Fibroblast of lung (primary cell): ENCODE measurements around the gene GRHL3.

ENCODE experiments used
- EZH2 ChIP-seq: IDR thresholded peaks from 2 replicates; pipeline ENCODE4 v1.5.1; 2012; ENCODE audit warnings: low read length, control low read depth, mild to moderate bottlenecking; ENCODE audit errors: missing control alignments
- TF ChIP-seq, protein P1 (sequence below), 2 donors: IDR thresholded peaks in 1 of 2; conservative IDR thresholded peaks in 1 of 2; 1 replicate in 1 of 2; 2 replicates in 1 of 2; pipeline ENCODE4 v1.5.1; 2011 to 2012; ENCODE audit warnings: low read length in 2 of 2, control low read depth in 1 of 2, inconsistent platforms in 1 of 2, low read depth in 1 of 2, mild to moderate bottlenecking in 1 of 2

DNA sequence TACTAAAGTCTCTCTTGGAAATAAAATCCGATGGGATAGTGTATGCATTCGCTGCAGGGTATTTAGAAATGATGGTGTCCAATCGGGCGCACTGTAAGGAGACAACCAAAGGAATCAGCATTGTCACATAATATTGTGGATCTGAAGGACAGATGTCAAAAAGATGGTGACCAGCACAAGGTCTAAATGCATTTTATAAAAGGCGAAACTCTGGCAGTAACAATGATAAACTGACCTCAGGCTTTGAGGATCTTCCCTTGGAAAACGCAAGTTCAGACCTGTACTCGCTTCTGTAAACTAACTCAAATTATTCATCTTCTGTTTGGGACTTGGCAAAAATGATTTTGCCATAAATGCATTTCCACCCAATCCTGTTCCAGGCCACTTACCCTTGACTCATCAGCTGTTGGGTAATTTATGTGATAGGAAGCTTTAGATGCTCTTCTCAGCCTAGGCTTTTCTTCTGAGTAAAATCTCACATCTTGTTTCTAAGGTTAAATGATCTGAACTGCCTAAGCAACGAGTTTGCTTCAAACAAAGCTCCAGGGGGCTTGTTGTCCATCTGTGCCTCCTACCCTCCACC, 60.7 kb downstream of the GRHL3 start:
- TF ChIP-seq, protein P1, sequence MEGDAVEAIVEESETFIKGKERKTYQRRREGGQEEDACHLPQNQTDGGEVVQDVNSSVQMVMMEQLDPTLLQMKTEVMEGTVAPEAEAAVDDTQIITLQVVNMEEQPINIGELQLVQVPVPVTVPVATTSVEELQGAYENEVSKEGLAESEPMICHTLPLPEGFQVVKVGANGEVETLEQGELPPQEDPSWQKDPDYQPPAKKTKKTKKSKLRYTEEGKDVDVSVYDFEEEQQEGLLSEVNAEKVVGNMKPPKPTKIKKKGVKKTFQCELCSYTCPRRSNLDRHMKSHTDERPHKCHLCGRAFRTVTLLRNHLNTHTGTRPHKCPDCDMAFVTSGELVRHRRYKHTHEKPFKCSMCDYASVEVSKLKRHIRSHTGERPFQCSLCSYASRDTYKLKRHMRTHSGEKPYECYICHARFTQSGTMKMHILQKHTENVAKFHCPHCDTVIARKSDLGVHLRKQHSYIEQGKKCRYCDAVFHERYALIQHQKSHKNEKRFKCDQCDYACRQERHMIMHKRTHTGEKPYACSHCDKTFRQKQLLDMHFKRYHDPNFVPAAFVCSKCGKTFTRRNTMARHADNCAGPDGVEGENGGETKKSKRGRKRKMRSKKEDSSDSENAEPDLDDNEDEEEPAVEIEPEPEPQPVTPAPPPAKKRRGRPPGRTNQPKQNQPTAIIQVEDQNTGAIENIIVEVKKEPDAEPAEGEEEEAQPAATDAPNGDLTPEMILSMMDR (conservative IDR thresholded peaks at IDR 0.05 in 1 of 2, IDR thresholded peaks at IDR 0.05 in 1 of 2; ENCODE audit: low read depth in 1 of 2, low read length in 2 of 2) = no peak
- TF ChIP-seq EZH2 = no peak
